ENCODE data around the gene PTPN11. TPM values are rescaled to one million over a fixed set of nuclear protein-coding genes. Genes with fewer than 3 reads are reported as not detected.

The PTPN11 gene
- total and polyA plus RNA-seq, 2 of the 13 experiments (the other 11 are each of a cell fraction or from before 2014, with no cell fraction given): 30.0 to 63.5 TPM

GRCh38 chr12:112393328-112393727 lies 25.4 kb upstream of the PTPN11 start (continued):
- TF ChIP-seq ZBTB3 (CRISPR knock-in tag; IDR thresholded peaks at IDR 0.05; ENCODE audit: borderline replicate concordance, low read depth) (no peak), BCLAF1 (IDR thresholded peaks at IDR 0.05) (no peak), MEF2D (CRISPR knock-in tag; IDR thresholded peaks at IDR 0.05) (no peak), SAP130 (CRISPR knock-in tag; IDR thresholded peaks at IDR 0.05; ENCODE audit: low read depth) (no peak)

DNA sequence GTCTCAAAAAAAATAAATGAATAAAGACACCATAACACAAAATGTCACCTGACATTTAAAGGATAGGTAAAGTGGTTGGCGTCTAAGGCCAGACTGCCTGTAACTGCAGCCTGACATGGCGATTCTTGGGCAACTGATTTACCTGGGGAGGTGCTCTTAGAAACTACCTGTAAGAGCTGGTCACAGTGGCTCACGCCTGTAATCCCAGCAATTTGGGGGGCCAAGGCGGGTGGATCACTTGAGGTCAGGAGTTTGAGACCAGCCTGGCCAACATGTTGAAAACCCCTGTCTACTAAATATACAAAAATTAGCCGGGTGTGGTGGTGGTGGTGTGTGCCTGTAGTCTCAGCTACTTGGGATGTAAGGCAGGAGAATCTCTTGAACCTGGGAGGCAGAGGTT lies 17.7 kb upstream of the PTPN11 start:
- no peaks in the 10 kb centered on the region for H3K27me3 ChIP-seq (ENCODE audit: control insufficient read depth in 1 of 2, insufficient read depth in 2 of 2, low read length in 2 of 2)
- ChIA-PET CTCF (ENCODE audit: low intra/inter-chr PET ratio, low total read pairs) (no interaction called here), POLR2A (interaction anchor here (1.3 kb wide), 1 partner anchor 14 kb away, joined by 3 read pairs; no protein-coding TSS in a partner anchor)
- no peak overlapping the region for H3K9ac ChIP-seq (ENCODE audit: insufficient read depth, low read depth, low read length)
- ATAC-seq: peak; percentile 28
- no peak for FAIRE-seq
- 89% methylated on average over 5 of the region's 5 CpGs for WGBS (ENCODE audit: low lambda C conversion rate)
- intact Hi-C loops (cut with micrococcal nuclease; ENCODE audit: unreplicated experiment) (no loop called here), in situ Hi-C loops (cut with HindIII; ENCODE audit: extremely low pct_ligation_motif_present, low pct_unique_long_range_greater_than_20kb) (no loop called here)
- no peak overlapping the region for H3K4me2 ChIP-seq (ENCODE audit: low read depth, low read length)
- TF ChIP-seq, protein P1, sequence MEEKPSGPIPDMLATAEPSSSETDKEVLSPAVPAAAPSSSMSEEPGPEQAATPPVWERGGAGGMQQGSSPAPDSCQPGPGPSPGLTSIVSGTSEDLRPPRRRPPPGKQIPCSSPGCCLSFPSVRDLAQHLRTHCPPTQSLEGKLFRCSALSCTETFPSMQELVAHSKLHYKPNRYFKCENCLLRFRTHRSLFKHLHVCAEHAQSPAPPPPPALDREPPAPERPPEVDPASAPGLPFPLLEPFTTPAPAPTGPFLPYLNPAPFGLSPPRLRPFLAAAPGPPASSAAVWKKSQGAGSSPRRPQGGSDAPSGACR (CRISPR knock-in tag; IDR thresholded peaks at IDR 0.05): no peak
- H3K9me3 ChIP-seq (ENCODE audit: low read length): no peaks in the 10 kb centered on the region
- no peak overlapping the region for H3K27ac ChIP-seq (ENCODE audit: extremely low read length, insufficient read depth, low read length)
- no peak overlapping the region for H3K4me3 ChIP-seq (replicated peaks in 1 of 3; ENCODE audit: insufficient read depth in 1 of 3, low read depth in 2 of 3, low read length in 3 of 3)
- H2AFZ ChIP-seq (ENCODE audit: low read length): no peak overlapping the region
- H3K79me2 ChIP-seq (ENCODE audit: insufficient read depth, low read length): no peaks in the 10 kb centered on the region
- no TSS peak for BruUV-seq (replicated peaks)
- H4K20me1 ChIP-seq (ENCODE audit: insufficient read depth, low read length): no peaks in the 10 kb centered on the region
- peaks cover 3 to 17% of the 10 kb centered on the region in 2 experiments for H3K36me3 ChIP-seq (replicated peaks in 1 of 2; ENCODE audit: control insufficient read depth in 1 of 2, insufficient read depth in 2 of 2, low read length in 2 of 2)
- no peak for DNase-seq (ENCODE audit: low spot score)
- H3K4me1 ChIP-seq (ENCODE audit: insufficient read depth, low read length): peaks cover 9% of the 10 kb centered on the region
